ENCODE data around the gene NDEL1. TPM values are rescaled to one million over a fixed set of nuclear protein-coding genes. Genes with fewer than 3 reads are reported as not detected.
A peak's percentile ranks its signal among the peaks of the same experiment; 100 is the strongest.

NDEL1 gene
- total RNA-seq, 1 donor = 69.8 TPM

DNA sequence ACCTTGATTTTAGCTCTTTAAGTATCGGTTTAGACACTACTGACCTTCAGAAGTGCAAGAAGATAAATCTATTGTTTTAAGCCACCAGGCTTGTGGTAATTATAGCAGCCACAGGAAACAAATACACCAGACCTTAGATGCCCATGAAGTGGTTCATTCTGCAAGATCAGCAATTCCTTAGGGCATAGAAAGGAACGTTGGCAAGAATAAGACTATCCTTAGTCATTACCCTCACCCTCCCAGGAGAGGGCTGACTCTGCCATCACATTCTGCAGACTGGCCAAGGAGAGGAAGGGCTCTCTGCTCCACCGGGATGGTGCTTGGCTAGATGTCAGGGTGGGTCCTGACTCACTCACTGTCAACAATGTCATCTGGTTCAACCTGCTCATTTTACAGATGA, 14.1 kb upstream of the NDEL1 start:
- Histone ChIP-seq H3K27ac (ENCODE audit: low read depth, low read length) (no peak overlapping the region), H3K9me3 (ENCODE audit: low read depth, low read length) (no peaks in the 10 kb centered on the region), H2AFZ (ENCODE audit: low read length) (no peak overlapping the region), H3K4me2 (ENCODE audit: insufficient read depth, low read length) (no peak overlapping the region), H3K36me3 (ENCODE audit: insufficient read depth, low read length) (no peaks in the 10 kb centered on the region), H3K4me1 (ENCODE audit: insufficient read depth, low read length) (peaks cover 15% of the 10 kb centered on the region), H3K4me3 (ENCODE audit: insufficient read depth, low read length) (no peak overlapping the region), H4K20me1 (ENCODE audit: insufficient read depth, low read length) (no peaks in the 10 kb centered on the region), H3K27me3 (ENCODE audit: insufficient read depth, low read length) (peaks cover 19% of the 10 kb centered on the region), H3K79me2 (ENCODE audit: insufficient read depth, low read length) (no peaks in the 10 kb centered on the region)
- peak; percentile 86 for DNase-seq (ENCODE audit: insufficient read length, low spot score, missing footprints)
- TF ChIP-seq, protein P1, sequence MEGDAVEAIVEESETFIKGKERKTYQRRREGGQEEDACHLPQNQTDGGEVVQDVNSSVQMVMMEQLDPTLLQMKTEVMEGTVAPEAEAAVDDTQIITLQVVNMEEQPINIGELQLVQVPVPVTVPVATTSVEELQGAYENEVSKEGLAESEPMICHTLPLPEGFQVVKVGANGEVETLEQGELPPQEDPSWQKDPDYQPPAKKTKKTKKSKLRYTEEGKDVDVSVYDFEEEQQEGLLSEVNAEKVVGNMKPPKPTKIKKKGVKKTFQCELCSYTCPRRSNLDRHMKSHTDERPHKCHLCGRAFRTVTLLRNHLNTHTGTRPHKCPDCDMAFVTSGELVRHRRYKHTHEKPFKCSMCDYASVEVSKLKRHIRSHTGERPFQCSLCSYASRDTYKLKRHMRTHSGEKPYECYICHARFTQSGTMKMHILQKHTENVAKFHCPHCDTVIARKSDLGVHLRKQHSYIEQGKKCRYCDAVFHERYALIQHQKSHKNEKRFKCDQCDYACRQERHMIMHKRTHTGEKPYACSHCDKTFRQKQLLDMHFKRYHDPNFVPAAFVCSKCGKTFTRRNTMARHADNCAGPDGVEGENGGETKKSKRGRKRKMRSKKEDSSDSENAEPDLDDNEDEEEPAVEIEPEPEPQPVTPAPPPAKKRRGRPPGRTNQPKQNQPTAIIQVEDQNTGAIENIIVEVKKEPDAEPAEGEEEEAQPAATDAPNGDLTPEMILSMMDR (IDR thresholded peaks at IDR 0.05; ENCODE audit: extremely low read depth, low read depth, low read length) = no peak

DNA sequence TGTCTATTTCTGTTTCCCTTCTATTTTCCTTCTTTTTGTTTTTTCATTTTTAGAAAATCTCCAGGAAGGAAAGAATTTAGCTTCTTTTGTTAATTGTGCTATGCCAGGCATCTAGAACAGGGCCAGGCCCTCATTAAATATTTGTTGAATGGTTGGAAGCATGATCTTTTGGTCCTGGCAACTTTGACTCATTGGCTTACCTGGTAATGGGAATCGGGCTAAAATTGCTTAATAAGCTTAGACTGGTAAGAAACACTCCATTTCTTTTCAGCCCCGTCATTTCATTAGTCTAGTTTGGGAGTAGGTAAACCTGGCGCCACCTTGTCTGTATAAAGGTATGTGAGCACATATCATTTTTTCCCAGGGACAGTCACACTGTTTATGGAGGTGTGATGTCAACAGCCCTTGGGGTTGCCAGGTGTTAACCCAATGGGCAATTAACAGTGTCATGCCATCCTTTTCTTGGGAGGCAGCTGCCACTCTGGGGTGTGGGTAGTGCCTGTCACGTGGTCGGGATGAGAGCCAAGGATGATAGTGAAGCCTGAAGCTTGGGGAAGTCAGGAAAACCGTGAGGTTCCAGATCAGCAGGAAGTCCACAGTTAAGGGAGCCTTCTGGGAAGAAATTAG, 9.5 kb upstream of the NDEL1 start:
- Histone ChIP-seq H3K27ac (ENCODE audit: low read depth, low read length) (no peak overlapping the region), H3K36me3 (ENCODE audit: insufficient read depth, low read length) (no peaks in the 10 kb centered on the region), H3K4me1 (ENCODE audit: insufficient read depth, low read length) (peaks cover 9% of the 10 kb centered on the region), H3K9me3 (ENCODE audit: low read depth, low read length) (no peaks in the 10 kb centered on the region), H4K20me1 (ENCODE audit: insufficient read depth, low read length) (no peaks in the 10 kb centered on the region), H3K79me2 (ENCODE audit: insufficient read depth, low read length) (no peaks in the 10 kb centered on the region), H2AFZ (ENCODE audit: low read length) (no peak overlapping the region), H3K4me2 (ENCODE audit: insufficient read depth, low read length) (no peak overlapping the region), H3K4me3 (ENCODE audit: insufficient read depth, low read length) (no peak overlapping the region), H3K27me3 (ENCODE audit: insufficient read depth, low read length) (peaks cover 4% of the 10 kb centered on the region)
- TF ChIP-seq, protein P1 (IDR thresholded peaks at IDR 0.05; ENCODE audit: extremely low read depth, low read depth, low read length) = no peak
- DNase-seq (ENCODE audit: insufficient read length, low spot score, missing footprints) = no peak

DNA sequence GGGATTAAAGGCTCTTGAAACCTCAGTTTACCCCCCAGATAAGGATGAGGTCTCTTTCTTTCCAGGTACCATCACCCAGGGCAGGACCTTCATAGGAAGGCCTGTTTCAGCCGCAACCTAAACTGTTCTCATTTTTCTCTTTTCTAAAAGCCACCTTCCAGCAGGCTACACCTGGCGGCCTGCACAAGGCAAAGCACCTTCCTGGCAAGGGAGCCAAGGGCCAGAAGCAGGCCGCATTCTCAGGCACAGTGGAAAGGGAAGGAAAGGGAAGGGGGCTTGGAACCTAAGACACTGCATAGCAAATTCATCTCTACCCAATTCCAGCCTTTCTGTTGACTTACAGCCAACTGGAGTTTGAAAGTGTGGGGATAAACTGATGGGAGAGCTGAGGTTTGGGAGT, 8.9 kb upstream of the NDEL1 start:
- DNase-seq (ENCODE audit: insufficient read length, low spot score, missing footprints) = no peak
- TF ChIP-seq, protein P1 (IDR thresholded peaks at IDR 0.05; ENCODE audit: extremely low read depth, low read depth, low read length) = no peak

DNA sequence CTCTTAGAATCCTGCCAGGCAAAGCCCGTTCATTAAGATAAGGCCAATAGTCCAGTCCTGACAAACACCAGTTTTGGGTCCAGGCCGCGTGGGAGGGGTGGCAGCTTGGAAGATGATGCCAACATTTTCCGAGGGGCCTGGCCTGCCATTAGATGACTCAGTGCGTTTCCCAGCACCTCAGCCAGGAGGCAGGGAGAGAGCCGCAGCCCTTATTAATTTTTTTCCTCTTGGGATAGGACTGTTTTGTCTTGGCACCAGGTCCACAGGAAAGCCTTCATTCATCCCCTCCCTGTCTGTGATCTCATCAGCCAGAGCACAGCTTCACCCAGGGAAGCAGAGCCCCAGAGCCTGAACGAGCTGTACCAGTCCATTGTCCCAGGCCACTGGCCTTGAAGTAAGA, 4.7 kb upstream of the NDEL1 start:
- peak overlapping the region; percentile 41 for H3K4me2 ChIP-seq (ENCODE audit: insufficient read depth, low read length)

More for the DNA sequence above, 8.9 kb upstream of the NDEL1 start:
- Histone ChIP-seq H3K4me3 (ENCODE audit: insufficient read depth, low read length) (no peak overlapping the region), H3K79me2 (ENCODE audit: insufficient read depth, low read length) (no peaks in the 10 kb centered on the region), H3K4me2 (ENCODE audit: insufficient read depth, low read length) (no peak overlapping the region), H3K27me3 (ENCODE audit: insufficient read depth, low read length) (peaks cover 4% of the 10 kb centered on the region), H3K27ac (ENCODE audit: low read depth, low read length) (no peak overlapping the region), H3K4me1 (ENCODE audit: insufficient read depth, low read length) (peaks cover 13% of the 10 kb centered on the region), H4K20me1 (ENCODE audit: insufficient read depth, low read length) (no peaks in the 10 kb centered on the region), H3K36me3 (ENCODE audit: insufficient read depth, low read length) (no peaks in the 10 kb centered on the region), H3K9me3 (ENCODE audit: low read depth, low read length) (no peaks in the 10 kb centered on the region), H2AFZ (ENCODE audit: low read length) (no peak overlapping the region)

More for the DNA sequence above, 4.7 kb upstream of the NDEL1 start:
- TF ChIP-seq, protein P1 (IDR thresholded peaks at IDR 0.05; ENCODE audit: extremely low read depth, low read depth, low read length) = no peak
- peaks cover 4% of the 10 kb centered on the region for H3K27me3 ChIP-seq (ENCODE audit: insufficient read depth, low read length)
- peak overlapping the region; percentile 59 for H3K27ac ChIP-seq (ENCODE audit: low read depth, low read length)
- no peaks in the 10 kb centered on the region for H3K9me3 ChIP-seq (ENCODE audit: low read depth, low read length)
- no peaks in the 10 kb centered on the region for H3K36me3 ChIP-seq (ENCODE audit: insufficient read depth, low read length)
- no peak overlapping the region for H3K4me3 ChIP-seq (ENCODE audit: insufficient read depth, low read length)
- H3K4me1 ChIP-seq (ENCODE audit: insufficient read depth, low read length) = peaks cover 13% of the 10 kb centered on the region
- H2AFZ ChIP-seq (ENCODE audit: low read length) = peak overlapping the region; percentile 77
- H3K79me2 ChIP-seq (ENCODE audit: insufficient read depth, low read length) = peaks cover 2% of the 10 kb centered on the region
- no peaks in the 10 kb centered on the region for H4K20me1 ChIP-seq (ENCODE audit: insufficient read depth, low read length)
- DNase-seq (ENCODE audit: insufficient read length, low spot score, missing footprints) = peak; percentile 91
